ENCODE data around the gene NR4A1.

- no peak for TF ChIP-seq CTCF (IDR thresholded peaks at IDR 0.05)
- no peak for TF ChIP-seq YY1 (IDR thresholded peaks at IDR 0.05; ENCODE audit: low read depth)
- TF ChIP-seq NRF1 (IDR thresholded peaks at IDR 0.05; ENCODE audit: low read depth, low read length): no peak
These were observed 15.8 kb downstream of the NR4A1 start for GRCh38 chr12:52067081-52067374.

All from SK-N-SH (cell line).